NCI-H82 treated with DMSO at 0.1 percent for 48 hours (cell line): Measurements from ENCODE around the gene SYNC.
"Not testable (repeated sequence)": the region's sequence is repeated elsewhere in the genome, so short reads cannot be mapped to it uniquely, and the experiment has no call there.

Source experiments
- DNase-seq: peaks from one replicate; lab custom pipeline; 2025; ENCODE audit not compliant: unreplicated experiment; lab: John Stamatoyannopoulos, UW

The SYNC gene

DNA sequence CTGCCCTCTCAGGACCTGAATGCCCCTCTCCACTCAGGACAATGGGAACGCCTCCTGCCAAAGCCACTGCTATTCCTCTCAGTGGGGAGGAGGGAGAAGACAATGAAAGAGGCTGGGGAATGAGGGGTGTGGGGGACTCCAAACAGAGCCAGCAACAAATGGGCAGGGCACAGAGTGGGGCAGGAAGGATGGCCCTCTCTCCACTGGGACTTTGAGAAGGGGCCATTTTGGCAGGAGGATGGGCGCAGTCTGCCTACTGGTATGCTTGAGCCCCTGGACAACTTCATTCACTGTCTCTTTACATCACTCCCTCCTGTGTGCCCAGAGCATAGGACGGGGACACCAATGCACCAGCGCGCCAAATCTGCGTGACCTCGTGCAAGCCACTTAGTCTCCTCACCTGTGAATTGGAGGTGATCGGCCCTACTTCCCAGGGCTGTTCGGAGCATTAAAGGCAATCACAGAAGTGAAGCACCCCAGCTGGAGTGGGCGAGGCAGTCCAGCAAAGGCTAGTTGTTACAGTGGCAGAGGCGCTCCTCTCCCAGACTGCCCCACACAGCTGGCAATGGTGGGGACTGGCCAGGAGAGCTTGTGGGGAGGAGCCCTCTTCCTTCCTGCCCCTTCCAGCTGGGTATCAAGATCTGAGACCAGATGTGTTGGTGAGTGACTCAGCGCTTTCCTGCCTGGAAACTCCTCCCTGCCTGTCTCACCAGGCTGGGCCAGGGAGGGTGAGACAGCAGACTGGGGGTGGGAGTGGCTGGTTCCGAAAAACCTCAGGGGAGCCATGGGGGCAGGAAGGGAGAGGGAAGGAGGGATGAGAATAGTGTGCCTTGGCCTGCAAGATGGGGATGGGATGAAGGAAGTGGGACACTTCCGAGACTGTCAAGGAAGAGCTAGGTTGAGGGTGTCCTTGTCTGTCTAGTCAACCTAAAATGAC, 22.4 kb upstream of the SYNC start:
- DNase-seq: no peak

DNA sequence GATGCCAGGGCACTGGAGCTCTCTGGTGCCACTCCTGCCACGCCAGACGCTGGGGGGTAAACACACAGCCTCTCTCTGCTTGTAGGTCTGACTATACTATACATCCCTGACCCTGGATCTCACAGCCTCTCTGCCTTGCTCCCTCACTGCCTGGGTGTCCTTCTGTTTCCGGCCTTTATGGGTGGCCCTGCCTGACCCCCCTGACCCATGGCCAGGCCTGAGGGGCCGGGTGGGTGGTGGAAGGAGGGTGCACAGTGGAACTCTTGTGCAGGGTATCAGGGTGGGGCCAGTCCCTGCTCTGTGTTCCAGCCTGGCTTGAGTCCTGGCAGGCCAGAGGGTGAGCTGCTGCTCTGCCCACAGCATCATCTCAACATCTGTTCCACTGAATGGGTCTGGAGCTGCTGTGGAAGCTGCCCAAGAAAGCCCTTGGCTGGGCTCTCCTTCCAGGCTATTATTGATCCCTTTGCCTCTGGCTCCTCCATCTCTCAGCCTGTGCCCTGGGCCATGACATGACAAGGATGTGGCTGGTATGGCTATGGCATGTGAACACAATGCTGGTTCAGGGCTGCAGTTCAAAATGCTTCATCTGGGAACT, 17.2 kb upstream of the SYNC start:
- DNase-seq: no peak

DNA sequence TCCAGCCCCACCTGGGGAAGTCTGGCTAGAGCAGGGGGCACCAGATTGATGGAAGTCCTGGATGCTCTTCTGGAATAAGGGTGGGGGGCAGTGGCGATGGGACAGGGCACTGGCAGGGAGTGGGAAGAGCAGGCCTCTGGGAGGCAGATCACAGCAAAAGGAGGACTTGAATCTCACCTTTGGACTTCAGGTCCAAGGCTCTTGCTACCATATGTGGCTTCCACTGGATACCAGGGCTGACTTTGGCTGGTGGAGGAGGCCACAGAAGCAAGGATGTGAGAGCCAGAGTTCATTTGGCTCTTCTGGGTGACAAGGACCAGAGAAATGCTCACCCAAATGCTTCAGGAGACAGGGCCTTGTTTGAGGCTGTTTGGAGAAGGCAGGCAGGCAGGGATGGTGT, 16.0 kb upstream of the SYNC start:
- DNase-seq: no peak

DNA sequence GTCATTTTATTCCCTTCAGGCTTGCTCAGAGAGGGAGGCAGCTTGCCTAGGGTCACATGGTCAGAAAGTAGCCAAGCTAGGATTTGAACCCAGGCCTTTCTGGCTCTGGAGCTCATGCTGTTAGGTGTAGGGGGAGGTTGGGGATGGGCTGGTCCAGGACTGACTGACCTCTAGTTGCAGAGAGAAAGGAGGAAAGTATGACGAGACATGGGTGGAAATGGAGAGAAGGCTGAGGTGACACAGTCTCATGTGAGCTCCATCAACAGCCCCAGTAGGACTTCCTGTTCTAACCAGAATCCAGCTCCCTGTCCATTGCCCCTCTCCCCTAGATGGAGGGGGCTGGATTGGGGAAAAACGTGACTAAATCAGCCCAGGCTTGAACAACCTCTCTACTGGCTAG, 15.5 kb upstream of the SYNC start:
- DNase-seq: no peak

DNA sequence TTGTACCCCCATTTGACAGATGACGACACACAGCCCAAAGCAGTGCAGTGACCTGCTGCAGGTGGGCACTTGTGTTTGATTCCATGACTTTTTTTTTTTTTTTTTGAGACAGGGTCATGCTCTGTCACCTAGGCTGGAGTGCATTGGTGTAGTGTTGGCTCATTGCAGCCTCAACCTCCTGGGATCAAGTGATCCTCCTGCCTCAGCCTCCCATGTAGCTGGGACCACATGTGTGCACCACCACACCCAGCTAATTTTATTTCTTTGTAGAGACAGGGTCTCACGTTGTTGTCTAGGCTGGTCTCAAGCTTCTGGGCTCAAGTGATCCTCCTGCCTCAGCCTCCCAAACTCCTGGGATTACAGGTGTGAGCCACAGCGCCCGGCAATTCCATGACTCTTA, 14.9 kb upstream of the SYNC start:
- no peak for DNase-seq

DNA sequence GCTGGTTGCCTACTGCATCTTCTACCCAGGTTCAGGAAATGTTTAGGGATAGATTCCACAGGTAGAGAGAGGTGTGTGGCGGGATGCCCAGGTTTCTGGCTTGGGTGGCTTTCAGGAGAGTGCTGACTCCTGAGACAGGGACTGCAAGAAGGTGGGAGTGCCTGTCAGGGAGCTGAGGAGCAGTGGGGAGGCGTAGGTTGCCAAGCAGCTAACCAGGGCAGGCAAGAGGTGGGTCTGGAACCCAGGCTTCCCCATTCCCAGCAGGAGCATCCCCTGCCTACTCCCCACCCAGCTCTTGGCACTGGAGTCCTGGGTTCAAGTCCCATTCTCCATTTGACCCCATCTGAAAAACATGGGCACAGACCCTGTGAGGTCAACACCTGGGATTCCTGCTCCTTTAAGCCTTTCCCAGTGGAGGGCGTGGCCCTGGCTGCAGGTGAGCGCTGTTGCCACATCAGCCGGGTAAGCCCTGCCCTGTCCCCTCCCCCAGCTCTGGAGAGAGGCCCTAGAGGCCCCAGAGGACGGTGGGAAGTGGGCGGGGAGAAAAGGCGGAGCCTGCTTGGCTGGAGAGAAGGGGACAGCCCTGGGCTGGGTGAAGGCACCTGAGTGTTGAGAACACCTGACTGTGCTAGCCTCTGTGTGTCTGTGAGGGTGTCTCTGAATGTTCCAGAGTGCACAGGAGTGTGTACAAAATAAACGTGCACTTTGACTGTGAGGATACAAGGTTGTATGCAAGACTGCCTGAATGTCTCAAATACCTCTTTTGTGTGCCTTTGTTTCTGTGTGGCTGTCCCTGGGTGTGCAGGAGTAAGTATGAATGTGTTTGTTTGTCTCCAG, 14.0 kb upstream of the SYNC start:
- DNase-seq: peak; percentile 57

DNA sequence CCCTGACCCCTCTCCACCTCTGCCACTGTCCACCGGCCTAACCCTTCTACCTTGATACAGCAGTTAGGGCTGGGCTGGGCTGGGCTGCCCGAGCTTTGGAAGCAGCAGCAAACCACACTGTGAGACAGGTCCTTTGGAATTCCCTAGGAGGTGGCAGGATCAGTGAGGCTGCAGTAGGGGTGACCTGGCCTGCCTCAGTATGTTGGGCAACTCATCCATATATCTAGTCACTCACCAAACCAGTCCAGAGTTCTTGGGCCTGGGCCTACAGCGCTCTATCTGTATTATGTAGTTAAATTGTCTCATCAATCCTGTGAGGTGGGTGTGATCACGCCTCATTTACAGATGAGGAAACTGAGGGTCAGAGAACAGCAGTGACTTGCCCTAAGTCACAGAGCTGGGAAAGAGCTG, 13.3 kb upstream of the SYNC start:
- DNase-seq: no peak

DNA sequence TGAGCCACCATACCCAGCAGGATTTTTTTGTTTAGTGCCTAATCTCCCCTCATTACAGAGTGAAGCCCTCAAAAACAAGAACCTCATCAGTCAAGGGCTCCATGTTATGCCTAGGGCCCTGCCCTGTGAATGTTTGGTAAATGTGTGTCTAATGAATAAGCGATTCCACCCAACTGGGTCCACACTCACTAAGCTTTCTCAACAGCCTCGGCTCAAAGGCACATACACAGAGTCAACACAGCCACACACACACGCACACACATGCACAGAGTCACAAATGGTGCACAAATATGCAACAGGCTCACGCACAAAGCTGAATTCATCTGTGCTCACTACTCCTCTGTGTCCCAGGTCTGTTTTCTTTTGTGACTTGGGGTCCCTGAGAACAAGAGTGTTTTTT, 11.7 kb upstream of the SYNC start:
- DNase-seq: no peak

DNA sequence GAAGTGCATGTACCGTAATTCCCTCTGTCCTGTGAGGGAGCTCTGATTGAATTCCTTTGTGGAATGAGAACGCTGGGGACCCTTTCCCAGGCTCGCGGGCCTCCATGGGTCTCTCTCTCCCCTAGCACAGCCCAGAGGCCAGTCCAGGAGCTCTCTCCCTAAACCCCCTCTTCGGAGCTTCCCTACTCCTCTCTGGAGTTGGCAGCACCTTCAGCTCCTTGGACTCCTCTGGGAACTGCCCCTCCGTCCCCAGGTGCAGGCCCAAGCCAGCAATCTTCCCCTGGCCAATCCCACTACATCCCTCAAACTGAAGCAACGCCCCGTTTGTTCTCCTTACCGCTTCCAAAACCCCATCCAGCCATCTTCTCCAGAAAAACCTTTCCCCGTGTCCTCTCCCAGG, 10.5 kb upstream of the SYNC start:
- DNase-seq: no peak

DNA sequence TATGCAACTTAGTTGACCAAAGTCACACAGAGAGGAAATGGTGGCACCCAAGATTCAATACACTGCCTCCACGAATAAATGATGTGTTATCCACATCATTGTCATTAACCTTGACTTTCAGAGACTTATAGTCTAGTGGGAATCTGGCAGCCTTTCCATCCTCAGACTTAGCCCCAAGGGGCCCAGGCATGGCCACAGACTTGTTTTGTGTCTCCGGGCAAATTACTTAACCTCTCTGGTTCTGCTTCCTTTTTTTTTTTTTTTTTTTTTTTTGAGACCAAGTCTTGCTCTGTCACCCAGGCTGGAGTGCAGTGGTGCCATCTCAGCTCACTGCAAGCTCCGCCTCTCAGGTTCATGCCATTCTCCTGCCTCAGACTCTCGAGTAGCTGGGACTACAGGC, 8.7 kb upstream of the SYNC start:
- DNase-seq: not testable (repeated sequence)

DNA sequence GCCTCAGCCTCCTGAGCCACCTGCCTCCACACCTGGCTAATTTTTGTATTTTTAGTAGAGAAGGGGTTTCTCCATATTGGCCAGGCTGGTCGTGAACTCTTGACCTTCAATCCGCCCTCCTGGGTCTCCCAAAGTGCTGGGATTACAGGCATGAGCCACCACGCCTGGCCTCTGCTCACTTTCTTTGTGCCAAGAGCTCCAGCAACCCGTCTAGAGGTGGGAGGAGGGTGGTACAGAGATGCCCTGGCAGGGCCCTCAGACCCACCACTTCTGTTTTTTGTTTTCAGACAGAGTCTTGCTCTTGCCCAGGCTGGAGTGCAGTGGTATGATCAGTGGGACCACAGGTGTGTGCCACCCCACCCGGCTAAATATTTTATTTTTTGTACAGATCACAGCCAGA, 6.9 kb upstream of the SYNC start:
- DNase-seq: no peak

DNA sequence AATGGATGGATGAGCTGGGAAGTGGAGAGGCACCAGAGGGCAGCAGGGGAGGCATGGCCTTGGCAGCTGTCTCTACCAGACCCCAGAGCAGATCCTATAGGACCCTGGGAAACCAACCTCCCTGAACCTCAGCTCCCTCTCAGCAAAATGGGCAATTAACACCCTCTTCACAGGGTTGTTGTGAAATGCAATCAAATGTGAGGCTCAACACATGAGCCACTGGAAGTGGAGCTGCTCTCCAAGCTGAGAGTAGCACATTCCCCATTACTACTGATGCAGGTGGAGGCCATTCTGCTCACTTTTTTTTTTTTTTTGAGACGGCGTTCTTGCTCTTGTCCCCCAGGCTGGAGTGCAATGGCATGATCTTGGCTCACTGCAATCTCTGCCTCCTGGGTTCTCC, 6.5 kb upstream of the SYNC start:
- DNase-seq: no peak

DNA sequence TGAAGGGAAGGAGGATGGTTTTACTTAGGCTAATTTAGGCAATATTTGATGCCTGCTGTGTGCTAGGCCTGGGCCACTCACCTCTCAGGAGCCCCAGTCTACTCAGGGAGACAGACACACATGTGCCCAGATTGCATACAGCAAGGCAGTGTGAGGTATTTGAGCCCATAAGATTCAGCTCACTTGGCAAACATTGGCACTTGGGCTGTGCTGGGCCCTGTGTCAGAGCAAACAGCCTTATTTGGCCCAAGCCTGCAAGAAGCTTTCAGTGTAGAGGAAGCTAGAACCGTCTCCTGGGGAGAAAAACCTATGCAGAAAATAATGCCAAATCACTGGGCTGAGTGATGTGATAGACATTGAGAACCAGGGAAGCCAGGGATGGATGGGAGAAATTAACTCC, 3.9 kb upstream of the SYNC start:
- no peak for DNase-seq

DNA sequence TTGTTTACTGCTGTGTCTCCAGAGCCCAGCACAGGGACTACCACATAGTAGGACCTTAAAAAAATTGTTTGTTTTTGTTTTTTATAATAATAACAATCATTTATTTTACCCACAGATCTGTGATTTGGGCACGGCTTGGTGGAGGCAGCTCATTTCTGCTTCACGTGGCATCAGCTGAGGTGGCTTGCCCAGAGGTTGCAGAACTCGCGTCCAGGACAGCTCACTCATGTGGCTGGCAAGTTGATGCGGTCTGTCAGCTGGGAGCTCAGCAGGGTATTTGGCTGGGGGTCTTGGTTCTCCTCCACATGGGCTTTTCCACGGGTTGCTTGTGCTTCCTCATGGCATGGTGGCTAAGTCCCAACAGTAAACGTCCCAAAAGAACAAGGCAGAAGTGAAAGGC, 2.9 kb upstream of the SYNC start:
- DNase-seq: no peak

DNA sequence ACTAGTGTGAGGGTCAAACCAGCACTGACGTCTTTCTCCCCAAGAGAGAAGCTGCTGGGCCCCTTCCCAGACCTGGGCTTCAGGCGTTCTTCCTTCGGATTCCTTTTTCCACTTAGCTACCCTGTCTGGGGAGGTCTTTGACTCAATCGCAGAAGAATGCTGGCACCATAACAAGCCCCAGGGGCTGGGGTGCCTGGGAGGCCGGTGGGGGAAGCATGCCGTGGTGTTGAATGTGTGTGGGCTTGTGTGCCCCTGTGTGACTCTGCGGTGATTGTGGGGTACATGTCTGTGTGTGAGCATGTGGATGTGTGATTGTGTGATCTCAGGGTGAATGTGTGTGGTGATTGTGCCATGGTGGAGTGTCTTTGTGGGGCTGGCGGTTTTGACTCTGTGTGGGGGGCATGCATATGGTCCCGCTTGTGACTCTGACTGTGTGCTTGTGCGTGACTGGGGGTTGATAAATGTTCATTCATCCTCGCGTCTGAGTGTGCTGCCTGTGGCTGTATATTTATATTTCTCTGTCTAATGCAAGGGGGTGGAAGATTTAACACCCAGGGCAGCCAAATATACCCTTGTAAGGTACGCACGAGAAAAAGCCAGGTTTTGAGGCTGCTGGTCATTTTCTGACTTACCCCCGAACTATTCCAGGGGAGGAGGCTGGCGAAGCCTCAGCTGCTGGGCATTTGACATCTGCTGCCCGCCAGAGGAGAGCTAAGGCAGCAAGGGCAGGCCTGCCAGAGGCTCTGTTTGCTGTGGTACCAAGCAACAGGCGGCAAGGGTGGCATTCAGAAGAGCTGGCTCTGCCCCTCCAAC, 1.1 kb upstream of the SYNC start:
- no peak for DNase-seq

DNA sequence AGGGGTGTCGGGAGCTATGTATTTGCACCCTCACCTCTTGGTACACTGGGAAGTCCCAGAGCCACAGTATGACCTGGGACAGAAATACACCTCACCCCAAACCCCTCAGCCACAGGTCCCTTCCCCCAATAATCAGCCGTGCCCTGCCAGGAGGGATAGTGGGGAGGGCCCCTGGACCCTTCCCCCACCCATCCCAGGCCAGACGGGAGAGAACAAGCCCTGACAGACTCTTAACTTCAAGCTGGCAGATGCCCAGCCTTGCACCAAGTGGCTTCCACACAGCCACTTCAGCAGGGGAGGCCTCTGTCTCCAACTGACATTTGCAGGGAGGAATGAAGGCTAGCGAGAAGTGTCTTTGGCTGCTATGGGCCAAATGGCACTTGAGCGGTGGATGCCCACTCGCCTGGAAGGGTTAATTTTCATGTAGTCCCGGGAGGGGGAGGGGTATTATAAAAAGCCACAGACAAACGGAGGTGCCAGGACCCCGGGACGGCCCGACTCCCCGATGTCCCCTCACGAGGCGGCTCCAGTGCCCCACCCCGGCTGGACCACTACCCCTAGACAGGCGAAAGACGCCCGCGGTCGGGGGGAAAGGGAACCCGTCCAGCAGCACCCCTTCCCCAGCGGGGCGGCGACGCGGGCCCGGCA, 495 bp downstream of the SYNC start:
- DNase-seq: no peak

DNA sequence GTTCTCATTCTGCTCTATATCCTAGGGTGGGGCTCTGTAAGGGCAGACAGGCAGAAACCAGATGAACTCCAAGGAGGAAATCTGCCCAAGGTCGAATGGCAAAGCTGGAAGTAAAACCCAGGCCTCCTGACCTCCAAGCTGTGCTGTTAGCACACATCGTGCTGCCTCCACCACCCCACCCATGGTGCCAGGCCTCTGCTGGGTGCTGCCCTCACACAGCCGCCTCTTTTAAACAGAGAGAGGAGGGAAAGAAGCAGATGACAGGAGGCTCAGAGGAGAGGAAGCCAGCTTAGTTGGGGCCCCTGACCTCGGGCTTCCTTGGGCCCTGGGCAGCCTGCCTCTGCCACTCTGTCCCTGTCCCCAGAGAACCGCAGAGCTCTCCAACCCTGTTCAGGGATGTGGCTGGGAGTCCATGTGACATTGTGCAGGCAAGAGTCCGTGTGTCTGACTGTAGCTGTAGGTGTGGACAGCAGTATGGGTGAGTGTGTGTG, 1.1 kb downstream of the SYNC start:
- no peak for DNase-seq

DNA sequence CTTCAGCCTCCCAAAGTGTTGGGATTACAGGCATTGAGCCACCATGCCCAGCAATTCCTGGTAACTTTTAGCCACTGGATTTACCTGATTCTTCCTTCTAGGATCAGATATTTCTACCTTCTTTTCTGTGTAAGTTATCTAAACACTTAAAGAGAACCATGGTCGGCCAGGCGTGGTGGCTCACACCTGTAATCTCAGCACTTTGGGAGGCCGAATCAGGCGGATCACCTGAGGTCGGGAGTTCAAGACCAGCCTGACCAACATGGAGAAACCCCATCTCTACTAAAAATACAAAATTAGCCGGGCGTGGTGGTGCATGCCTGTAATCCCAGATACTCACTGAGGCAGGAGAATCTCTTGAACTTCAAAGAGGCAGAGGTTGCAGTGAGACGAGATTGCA, 5.6 kb downstream of the SYNC start:
- not testable (repeated sequence) for DNase-seq

DNA sequence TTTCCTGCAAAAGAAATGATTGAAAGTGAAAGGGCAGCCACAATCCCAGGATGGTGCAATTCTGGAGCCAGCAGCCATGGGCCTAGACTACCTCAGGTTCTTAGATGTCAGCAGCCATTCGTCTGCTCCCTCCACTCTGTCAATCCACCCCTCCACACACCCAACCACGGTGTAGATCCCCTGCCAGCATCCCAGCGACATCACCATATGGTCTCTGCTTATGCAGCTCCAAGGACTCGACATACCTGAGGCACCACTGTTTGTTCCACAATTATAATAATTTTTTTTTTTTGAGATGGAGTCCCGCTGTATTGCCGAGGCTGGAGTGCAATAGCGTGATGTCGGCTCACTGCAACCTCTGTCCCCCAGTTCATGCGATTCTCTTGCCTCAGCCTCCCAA, 6.5 kb downstream of the SYNC start:
- DNase-seq: no peak
